ENCODE data around the gene ARFRP1.
A peak's percentile ranks its signal among the peaks of the same experiment; 100 is the strongest.

Gene ARFRP1

DNA sequence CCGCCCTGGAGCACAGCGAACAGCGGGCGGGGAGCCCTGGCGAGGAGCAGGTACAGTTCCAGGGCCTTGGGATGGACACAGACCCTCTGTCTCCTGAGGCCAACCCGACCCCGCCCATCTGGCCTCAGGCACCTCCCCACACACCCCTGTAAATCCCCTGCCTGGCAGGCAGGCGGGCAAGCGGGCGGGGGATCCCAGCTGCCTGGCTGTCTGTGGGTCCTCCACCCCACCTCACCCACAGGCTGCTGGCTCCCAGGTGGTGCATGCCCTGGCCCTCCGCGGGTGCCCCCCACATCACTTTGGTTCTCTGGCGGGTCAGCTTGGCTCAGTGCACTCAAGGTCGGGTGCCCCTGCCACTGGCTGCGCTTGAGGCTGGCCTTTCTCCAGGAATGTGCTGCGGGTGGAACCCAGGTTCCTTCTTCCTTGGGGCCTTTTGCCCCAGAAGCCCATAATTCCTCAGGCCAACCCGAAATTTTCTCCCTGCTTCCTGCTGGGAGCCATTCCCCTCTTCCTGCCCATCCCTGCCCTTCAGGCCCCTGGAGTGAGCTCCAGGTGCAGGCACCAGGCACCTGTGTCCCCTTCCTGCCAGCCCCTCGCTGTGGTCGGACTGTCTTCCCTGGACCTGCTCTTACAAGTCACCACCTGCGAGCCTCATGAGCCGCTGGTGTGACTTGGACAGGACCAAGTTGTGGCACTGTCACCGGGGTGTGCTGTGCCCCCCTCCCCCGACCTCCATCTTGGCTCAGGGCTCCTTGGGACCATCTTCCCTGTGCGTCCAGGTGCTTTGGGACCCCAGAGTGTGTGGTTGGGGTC is 16.7 kb downstream of the ARFRP1 start:
- no peak for DNase-seq (ENCODE audit: low read depth)

DNA sequence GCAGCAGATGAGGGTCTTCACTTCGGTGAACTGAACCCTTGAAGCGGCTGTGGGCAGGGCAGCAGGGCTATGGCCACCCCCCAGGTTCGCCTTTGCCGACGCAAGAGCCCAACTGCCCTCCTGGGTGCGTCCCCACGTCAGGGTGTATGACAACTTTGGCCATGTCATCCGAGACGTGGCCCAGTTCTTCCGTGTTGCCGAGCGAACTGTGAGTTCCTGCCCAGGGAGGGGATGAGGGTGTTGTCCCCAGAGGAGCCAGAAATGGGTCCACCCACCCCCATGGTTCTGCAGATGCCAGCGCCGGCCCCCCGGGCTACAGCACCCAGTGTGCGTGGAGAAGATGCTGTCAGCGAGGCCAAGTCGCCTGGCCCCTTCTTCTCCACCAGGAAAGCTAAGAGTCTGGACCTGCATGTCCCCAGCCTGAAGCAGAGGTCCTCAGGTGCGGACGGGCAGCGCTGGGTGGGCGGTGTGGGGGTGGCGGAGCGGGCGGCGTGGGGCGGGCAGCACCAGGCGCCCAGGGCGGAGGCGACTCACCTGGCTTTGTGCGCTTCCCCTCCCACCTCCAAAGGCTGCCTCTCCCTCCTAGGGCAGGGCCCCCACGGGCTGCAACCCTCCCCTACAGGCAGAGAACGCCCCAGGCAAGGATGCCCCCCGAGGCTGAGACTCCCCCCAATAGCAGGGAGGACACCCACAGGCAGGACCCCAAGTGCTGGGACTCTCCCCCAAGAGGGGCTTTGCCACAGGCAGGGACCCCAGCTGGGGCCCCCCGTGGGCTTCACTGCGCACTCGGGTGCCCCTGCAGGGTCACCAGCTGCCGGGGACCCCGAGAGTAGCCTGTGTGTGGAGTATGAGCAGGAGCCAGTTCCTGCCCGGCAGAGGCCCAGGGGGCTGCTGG is 17.5 kb downstream of the ARFRP1 start:
- no peak for DNase-seq (ENCODE audit: low read depth)

DNA sequence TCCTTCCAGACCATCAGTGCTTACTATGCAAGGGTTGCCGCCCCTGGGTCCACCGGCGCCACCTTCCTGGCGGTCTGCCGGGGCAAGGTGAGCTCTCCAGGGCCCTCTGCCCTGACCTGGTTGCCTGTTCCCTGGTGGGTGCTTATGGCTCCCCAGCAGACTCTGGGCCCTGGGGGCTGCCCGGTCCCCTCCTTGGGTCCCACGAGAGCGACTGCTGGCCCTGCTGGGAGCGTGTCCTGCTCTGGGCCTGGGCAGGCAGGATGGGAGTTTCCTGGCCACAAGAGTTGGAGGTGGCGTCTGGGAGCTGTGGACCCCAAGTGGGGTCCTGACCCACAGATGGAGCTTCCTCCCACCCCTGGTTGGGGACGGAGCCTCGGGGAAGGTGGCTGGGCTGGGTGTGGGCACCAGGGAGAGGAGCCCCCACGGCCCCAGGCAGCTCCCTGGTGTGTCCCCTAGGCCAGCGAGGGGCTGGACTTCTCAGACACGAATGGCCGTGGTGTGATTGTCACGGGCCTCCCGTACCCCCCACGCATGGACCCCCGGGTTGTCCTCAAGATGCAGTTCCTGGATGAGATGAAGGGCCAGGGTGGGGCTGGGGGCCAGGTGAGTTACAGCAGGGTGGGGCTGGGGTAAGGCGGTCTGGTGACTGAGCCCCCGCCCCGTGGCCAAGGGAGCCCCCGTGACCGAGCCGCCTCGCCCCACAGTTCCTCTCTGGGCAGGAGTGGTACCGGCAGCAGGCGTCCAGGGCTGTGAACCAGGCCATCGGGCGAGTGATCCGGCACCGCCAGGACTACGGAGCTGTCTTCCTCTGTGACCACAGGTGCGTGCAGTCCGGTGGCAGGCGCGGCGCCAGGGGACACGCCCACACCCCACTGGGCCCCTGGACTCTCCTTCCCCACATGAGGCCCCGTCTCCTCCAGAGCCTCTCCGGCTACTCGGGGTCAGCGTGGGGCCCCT is 18.5 kb downstream of the ARFRP1 start:
- no peak for DNase-seq (ENCODE audit: low read depth)

DNA sequence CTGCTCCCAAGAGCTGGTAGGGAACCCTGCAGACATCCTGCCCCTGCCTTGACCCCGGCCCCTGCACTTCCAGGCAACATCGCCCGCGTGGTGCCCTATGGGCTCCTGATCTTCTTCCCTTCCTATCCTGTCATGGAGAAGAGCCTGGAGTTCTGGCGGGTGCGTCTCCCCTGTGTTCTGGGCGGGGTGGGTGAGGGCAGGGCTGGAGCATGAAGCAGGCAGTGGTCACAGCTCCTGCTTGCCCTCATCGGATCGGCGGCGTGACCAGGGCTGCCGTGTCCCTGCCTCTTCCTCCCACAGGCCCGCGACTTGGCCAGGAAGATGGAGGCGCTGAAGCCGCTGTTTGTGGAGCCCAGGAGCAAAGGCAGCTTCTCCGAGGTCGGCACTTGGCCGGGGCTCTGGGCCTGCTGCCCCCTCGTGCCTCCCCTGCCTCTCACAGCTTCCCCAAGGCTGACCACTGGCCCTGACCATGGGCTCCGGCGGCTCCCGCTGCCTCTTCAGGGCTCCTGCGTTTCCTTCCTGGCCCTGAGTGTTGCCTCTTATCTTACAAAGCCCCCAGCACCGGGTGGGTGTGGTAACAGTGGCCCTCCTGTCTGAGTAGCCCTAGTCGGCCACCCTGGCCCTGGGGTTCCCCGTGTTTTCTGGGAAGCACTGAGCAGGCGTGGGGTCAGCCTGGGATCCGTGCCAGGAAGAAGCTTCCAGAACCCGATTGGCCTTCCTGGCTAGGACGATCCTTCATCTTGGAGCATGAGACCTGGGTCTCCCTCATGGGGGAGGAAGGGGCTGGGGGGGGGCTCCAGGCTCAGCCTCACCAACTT is 19.3 kb downstream of the ARFRP1 start:
- no peak for DNase-seq (ENCODE audit: low read depth)

DNA sequence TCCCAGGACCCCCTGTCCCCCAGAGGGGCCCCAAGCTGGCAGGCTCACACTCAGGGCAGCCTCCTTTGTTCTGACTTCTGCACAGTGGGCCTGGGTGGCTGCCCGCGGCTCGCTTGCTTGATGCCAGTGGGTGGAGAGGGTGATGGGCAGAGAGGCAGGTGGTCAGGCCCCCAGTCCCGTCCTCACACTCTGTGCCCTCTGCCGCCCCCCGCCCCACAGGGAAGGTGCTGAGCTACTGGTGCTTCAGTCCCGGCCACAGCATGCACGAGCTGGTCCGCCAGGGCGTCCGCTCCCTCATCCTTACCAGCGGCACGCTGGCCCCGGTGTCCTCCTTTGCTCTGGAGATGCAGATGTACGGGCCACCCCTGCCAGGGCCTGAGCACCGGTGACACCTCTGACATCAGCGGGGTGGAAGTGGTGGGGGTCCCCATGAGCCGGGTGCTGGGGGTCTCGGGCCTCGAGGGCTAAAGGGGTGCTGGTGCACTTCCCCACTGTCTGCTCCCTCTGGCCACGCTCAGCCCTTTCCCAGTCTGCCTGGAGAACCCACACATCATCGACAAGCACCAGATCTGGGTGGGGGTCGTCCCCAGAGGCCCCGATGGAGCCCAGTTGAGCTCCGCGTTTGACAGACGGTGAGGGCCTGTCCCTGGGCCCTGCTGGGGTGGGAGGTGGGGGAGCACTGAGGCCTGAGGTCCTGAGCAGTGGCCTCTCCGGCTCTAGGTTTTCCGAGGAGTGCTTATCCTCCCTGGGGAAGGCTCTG is 20.2 kb downstream of the ARFRP1 start:
- no peak for DNase-seq (ENCODE audit: low read depth)

DNA sequence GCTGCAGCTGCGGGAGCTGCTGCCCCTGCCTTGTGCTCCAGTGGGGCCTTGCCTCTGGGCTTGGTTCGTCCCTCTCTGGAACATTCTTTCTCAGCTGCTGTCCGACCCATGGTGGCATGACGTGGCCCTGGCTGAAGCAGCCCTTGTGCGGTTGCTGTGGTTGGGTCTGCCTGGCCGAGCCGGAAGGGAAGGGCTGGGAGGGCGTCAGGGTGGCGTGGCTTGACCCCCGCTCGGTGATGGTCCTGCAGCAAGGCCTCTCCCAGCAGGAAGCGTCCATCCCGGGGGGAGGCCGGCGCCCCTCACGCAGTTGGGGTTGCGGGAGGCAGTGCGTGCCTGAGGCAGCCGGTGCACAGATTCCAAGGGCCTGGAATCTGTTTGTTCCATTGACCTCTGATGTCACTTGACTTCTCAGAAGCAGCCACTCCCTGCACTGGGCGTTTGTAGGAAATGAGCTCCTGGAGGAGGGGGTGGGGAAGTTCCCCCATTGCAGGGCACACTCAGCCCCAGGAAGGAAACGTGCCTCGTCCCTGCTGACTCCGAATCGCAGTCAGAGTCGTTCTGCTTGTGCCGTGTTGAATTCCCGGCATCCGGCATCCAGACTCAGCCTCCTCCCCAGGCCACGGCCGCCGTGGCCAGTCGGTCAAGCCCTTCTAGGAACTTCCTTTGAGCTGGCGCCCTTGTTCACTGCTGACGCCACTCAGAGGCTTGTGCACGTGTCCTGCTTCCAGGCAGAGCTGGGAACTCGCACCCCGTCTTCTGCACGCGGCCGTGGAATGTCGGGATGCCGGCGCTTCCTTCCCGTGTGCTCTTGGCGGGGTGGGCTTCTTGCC is 21.1 kb downstream of the ARFRP1 start:
- DNase-seq (ENCODE audit: low read depth): peak; percentile 85

DNA sequence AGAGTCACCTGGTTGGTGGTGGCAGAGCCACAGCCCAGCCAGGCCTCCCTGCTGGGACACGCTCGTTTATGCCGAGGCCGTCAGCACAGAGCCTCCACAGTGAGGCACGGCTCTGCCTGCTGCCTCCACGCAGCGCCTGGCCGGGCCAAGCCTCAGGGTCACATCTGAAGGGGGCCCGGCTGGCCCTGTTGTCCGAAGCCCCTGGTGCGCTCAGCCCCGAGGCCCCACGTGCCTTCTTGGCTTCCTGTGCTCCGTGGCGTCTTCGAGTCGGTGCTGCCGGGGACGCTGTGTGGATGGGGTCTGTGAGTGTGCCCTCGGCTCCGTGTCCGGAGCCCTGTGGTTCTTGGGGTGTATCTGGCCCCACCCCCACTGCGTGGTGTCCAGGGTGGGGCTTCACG is 21.7 kb downstream of the ARFRP1 start:
- DNase-seq (ENCODE audit: low read depth): no peak

DNA sequence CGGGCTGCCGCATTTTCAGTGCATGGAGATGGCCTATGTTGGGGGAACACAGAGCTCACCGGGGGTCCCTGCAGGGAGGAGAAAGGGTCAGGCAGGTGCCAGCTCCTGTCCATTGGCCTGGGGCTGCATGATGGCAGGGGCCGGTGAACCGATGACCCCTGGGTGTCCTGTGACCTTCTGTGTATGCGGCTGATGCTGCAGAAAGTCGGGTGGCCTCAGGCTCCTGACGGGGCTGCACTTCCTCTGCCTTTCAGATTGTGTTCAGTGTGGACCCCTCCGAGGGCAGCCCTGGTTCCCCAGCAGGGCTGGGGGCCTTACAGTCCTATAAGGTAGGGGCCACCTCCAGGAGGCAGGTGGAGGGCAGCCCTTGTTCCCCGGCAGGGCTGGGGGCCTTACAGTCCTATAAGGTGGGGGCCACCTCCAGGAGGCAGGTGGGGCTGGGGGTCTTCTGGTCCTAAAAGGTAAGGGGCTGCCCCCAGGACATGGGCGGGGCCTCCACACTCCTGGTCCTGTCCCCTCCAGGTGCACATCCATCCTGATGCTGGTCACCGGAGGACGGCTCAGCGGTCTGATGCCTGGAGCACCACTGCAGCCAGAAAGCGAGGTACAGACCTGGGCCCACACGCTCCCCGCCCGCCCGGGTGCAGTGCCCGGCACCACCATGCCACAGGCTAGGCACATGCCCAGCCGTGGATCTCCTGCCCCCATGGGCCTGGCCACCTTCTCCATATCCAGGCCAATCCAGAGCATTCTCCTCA is 22.3 kb downstream of the ARFRP1 start:
- no peak for DNase-seq (ENCODE audit: low read depth)

DNA sequence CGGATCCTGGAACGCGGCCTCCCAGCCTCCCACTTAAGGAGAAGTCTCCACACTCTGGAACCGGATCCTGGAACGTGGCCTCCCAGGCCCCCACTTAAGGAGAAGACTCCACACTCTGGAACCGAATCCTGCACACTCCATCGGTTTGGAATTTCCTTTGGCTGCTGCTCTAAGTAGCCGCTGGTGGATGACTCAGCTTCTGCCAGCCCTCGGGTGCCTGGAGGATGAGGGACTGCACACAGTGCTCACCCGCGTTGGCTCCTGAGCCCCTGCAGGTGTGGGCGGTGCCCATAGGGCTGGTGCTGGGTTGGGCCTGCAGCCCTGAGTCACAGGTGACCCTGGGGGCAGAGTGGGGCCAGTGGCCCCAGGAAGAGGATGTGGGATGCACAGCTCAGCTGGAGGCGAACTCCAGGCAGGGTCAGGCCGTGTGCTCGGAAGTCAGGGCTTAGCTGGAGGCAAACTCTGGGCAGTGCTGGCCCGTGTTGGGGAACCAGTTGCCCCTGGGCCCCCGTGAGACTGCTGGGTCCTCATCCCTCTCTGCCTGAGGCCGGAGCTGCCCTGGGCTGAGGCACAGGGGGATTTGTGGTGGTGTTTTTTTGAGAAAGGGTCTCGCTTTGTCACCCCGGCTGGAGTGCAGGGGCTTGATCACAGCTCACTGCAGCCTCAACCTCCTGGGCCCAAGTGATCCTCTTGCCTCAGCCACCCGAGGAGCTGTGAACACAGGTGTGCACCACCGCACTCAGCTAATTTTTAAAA is 25.2 kb downstream of the ARFRP1 start:
- DNase-seq (ENCODE audit: low read depth): peak; percentile 95

DNA sequence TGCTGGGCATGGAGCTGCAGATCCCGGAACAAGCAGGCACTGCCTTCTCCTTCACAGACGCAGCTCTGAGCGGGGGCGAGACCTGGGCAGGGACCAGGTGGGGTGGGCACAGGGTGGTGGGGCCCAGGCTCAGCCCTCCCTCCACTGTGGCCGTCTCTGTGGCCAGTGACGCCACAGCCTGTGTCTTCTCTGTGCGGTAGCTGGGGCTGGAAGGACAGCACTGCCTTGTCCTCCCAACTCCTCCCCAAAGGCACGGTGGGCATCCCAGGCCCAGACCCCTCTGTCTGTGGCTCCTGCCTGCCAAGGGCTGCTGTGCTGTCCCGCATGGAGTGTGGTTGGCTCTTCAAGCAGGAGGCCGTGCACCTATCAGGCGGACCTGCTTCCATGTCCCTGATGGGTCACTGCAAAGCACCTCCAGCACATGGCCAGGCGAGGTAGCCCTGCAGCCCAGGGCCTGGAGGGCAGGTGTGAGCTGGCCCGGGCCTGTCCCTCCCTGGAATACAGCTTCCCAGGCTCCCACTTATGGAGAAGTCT is 26.1 kb downstream of the ARFRP1 start:
- no peak for DNase-seq (ENCODE audit: low read depth)

DNA sequence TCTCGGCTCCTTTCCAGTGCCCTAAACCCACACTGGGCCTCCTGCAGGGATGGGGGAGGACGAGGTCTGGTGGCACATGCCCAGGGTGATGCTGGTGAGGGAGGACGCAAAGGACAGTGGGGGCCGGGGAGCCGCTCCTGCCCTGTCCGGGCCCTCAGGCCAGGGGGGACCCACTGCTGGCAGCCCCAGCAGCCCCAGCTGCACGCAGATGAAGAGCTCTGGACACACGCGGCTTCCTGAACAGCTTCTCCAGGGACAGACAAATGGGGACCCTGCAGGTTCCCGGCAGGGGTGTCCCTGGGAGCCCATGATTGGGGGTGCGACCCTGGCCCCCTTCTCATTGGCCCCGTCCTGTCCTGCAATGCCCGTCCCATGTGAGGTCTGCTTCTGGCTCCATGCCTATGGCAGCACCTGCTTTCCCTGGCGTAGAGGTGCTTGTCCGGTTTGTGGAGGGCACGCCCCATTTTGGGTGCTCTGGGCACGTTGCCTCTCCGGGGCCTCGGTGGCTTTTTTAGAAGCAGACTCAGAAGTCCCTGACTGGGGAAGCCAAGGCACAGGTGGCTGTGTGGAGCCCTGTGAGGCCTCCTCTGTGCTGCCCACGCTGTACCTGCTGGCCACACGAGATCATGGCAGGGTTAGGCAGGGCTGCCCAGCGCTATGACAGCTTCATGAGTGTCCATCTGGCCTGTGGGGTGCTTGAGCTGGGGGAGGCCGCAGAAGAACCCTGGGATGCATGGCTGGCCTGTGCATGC is 26.7 kb downstream of the ARFRP1 start:
- DNase-seq (ENCODE audit: low read depth): no peak

DNA sequence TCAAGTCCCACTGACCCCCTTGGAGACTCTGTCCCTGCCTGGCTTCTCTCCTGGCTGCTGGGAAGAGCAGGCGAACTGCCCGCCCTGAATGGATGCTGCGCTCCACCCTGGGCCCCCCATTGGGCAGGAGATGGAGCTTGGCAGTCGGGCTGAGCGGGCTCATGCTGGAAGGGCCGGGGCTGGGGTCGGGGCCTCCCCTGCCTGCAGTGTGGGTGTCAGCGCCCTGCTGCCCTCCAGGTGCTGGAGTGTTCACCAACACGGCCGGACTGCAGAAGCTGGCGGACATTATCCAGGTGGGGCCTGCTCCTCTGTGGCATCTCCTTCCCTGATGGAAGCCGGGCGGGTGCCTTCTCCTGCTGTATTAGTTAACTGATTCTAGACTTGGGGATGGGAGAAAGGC is 27.3 kb downstream of the ARFRP1 start:
- DNase-seq (ENCODE audit: low read depth): no peak

DNA sequence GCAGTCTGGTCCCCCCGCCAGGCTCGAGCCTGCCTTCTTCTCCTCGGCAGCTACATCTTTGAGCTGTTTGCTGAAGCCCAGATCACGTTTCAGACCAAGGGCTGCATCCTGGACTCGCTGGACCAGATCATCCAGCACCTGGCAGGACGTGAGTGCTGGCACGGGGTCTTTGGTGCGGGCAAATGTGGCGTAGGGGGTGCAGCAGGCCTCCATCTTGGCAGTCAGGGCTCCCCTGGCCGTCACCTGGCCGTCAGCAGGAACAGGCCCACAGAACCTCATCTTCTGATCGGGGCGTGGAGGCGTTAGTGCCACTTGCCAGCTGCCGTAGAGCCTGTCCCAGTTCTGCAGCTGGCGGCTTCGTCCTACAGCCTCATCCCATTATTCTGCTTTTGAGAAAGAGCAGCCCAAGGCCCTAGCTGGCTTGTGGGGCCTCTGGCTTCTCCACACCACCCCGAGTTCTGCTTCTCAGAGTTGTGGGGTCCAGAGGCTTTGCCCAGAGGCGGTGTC is 27.9 kb downstream of the ARFRP1 start:
- DNase-seq (ENCODE audit: low read depth): no peak

DNA sequence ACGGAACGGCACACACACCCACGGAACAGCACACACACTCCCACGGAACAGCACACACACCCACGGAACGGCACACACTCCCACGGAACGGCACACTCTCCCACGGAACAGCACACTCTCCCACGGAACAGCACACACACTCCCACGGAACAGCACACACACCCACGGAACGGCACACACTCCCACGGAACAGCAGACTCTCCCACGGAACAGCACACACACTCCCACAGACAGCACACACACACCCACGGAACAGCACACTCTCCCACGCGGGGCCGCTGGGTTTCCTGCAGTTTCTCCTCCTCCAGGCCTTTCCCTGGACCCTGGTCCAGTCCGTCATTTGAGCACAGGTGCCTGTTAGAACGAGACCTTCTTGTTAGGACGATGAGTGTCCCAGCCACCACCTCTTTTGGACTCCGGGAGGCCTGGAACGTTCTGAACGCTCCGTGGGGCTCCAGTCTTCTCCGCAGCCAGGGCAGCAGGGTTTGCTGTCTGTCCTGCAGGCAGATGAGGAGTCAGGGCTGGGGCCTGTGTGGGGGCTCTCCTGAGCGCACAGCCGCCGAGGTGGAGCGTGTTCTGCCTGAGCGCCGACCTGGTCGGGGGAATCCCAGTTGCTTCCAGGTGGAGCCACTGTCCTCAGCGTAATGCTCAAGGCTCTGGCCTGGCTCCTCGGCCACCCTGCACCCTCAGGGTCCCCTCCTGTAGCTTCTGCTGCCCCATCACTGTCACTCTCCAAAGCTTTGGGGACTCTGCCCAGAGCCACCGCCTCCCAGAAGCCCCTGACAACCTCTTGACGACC is 28.9 kb downstream of the ARFRP1 start:
- no peak for DNase-seq (ENCODE audit: low read depth)

DNA sequence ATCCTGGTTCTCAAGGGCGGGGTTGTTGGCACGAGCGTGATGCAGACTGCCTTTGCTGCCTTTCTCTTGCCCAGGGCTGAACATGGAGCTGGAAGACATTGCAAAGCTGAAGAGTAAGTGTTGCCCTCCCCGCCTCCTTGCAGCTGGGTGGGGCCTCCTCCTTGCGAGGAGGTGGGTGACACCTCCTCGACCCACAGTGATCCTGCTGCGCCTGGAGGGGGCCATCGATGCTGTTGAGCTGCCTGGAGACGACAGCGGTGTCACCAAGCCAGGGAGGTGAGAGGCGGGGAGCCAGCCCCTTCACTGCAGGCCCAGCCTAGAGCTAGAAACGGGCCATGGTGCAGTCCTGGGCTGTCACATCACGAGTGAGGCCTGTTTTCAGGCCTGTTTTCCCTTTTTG is 29.7 kb downstream of the ARFRP1 start:
- DNase-seq (ENCODE audit: low read depth): no peak
